OCI-LY1 (cell line): ENCODE data around the gene DRAP1.

Experiments
- EZH2 ChIP-seq: fragments of 200-600 bp; sonication (generic), shearing (Covaris generic); IDR thresholded peaks from 2 replicates; pipeline ENCODE4 v1.8.0; 2017; ENCODE audit warnings: borderline replicate concordance, mixed run types, mild to moderate bottlenecking, antibody characterized with exemption, low read length, moderate library complexity, mixed read lengths
- TF ChIP-seq, protein P1 (sequence below): fragments of 200-600 bp; sonication (generic), shearing (Covaris generic); IDR thresholded peaks from 2 replicates; pipeline ENCODE4 v1.5.1; 2017; ENCODE audit warnings: mild to moderate bottlenecking, antibody characterized with exemption, low read length, moderate library complexity, mixed read lengths

DNA sequence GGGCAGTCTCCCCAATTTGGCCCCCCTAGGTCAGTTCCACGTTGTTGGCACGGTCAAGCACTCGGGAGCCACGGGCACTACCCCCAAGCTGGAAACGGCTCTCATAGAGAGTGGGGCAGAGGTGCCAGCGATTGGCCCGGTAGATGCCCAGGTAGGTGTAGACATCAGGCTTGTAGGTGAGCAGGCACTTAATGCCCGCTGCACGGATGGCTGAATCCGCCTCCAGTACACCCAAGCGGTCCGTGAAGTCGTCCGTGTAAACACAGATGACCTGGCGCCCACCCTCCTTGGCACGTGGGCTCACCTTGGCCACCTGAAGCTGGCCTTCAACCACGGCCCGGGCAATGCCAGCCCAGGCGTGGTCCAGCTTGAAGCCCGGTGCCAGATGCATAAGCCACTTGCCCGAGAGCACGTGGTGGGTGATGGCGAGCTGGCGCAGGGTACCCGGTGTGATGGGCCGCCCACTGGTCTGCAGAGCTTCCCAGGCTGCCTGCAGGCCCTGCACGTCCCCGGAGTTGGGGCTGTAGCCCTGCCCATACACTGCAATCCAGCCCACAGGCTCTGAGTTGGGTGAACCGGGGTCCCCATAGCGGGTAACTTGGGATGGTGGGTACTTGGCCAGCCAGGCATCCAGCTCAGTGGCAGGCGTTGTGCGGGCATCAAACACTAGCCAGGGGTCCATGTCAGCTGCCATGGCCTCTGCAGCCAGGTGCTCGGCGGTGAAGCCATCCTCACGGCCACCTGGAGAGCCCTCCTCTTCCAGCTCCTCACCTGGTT is 1.6 kb upstream of the DRAP1 start:
- TF ChIP-seq EZH2 = no peak
- TF ChIP-seq, protein P1, sequence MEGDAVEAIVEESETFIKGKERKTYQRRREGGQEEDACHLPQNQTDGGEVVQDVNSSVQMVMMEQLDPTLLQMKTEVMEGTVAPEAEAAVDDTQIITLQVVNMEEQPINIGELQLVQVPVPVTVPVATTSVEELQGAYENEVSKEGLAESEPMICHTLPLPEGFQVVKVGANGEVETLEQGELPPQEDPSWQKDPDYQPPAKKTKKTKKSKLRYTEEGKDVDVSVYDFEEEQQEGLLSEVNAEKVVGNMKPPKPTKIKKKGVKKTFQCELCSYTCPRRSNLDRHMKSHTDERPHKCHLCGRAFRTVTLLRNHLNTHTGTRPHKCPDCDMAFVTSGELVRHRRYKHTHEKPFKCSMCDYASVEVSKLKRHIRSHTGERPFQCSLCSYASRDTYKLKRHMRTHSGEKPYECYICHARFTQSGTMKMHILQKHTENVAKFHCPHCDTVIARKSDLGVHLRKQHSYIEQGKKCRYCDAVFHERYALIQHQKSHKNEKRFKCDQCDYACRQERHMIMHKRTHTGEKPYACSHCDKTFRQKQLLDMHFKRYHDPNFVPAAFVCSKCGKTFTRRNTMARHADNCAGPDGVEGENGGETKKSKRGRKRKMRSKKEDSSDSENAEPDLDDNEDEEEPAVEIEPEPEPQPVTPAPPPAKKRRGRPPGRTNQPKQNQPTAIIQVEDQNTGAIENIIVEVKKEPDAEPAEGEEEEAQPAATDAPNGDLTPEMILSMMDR = no peak
